CD4-positive, alpha-beta T cell treated with Interleukin-17A for 4 hours (primary cell): ENCODE data around the gene DLG2.
"Not testable (repeated sequence)": the region's sequence is repeated elsewhere in the genome, so short reads cannot be mapped to it uniquely, and the experiment has no call there.

Experiments used
- DNase-seq: peaks from one replicate; pipeline ENCODE4 v3.0.0-alpha.2; 2020; ENCODE audit warnings: mixed read lengths

The DLG2 gene

DNA sequence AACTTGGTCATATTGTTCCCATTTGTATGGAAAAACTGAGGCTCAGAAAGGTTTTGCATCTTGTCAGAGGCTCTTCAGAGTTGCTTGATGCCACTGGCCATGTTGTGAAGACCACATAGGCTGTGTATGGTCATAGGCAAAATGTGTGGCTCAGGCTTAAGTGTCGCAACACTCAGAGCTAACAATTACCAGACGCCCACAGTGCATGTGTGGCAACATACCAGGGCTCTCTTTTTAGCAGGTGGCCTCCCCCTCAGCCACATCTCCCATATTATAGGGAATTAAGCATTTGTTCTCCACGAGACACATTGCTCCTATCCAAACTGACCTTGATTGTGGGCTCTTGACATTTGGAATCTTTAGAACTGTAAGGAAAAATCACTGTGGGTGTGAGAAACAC lies 802.5 kb downstream of the DLG2 start:
- DNase-seq = no peak

DNA sequence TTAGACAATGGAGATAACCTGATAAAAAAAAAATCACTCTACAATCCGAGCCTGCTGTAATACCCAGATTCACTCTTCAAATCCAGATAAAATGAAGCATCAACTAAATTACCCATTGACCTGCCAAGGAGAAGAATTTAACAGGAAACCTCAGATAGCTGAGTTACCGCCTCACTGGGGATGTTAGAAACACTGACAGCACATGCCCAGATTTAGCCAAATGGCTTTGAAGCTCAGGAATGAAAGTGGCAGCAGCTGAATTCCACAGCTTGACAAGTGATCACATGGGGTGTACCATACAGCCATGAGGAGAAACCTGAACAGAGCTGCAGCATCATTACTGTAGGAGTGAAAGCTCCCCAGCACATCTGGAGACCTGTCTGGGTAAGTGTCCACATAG lies 807.6 kb downstream of the DLG2 start:
- DNase-seq = no peak

DNA sequence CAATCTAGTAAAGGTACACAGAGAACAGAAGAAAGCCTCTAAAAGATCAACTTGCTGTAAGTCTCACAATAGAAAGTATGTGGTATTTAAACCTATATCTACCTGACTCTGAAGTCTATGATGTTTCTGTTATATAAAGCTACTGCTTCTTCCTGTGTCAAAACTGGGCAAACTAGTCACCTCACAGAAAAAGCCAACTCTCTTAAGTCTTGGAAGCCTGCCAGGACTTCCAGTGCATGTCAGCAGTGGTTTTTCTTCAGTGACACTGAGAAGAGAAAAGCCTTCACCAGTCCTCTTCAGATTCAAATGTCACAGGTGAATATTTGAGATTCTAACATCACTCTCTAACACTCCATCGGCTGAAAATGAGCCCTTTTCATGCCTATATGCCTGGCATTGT lies 808.0 kb downstream of the DLG2 start:
- DNase-seq = no peak

DNA sequence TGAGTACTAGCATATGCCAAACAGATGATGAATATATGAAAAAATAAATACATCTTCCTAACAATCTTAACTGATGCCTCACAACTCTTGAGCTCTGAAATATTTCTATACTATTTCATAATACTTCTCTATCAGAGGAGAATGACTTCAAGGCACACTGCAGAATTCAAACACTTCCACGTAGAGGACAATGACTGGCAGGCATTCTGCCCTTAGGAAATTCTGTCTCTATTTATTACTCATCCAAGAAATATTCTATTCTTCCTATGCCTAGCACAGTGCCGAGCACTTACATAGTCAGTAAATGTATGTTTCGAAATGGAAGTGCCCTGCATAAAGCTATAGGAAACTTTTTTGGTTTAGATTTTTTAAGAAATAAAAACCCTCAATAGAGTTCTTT lies 809.1 kb downstream of the DLG2 start:
- no peak for DNase-seq

DNA sequence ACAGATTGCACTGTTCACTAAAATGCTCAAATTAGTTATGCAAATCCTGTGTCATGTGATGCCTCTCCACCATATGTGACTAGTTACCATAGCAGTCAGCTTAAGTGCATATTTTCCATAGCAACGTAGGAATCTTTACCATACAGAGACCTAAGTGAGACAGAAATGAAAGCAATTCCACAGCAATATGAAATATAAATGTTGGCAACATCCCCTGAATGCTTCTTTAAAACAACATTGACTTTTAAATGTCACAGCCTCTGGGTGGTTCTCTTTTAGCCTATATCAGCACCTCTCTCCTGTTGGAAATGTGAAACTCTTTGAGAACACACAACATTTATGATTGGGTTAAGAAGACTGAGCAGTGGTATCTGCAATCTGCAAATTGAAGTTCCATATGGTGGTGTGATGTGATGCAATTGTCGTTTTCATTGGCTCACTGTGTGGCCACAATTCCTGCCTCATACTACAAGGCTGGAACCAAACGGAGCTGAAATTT lies 814.6 kb downstream of the DLG2 start:
- no peak for DNase-seq

DNA sequence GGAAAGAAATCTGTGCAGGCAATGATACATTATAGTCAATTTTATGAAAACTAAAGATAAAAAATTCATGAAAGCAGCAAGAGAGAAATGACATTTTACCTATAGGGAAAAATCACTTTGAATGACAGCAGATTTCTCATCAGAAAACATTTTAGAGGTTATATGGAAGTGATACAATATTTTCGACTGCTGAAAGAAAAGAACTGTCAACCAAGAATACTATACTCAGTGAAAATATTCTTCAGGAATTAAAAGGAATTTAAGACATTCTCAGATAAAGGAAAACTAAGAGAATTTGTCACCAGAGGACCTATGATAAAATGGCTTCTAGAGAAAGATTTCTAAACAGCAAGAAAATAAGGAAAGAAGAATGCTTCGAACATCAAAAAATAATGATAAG lies 820.8 kb downstream of the DLG2 start:
- no peak for DNase-seq

DNA sequence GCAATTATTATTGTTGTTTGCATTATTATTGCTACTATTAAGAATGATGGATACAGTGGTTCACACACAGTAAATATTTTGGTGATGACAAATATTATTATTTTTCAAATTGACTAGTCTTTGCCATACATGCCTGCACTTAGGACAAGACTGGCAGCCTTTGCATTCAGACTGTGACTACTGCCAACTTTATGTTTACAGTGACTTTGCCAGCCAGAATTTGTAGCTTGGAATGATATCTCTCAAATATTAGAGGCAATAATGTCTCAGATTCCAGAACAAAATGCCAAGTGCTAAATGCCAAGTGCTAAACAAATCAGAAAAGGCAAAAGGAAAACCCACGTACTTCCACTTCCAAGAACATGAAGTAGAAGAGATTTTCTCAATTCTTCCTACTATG lies 823.1 kb downstream of the DLG2 start:
- no peak for DNase-seq

DNA sequence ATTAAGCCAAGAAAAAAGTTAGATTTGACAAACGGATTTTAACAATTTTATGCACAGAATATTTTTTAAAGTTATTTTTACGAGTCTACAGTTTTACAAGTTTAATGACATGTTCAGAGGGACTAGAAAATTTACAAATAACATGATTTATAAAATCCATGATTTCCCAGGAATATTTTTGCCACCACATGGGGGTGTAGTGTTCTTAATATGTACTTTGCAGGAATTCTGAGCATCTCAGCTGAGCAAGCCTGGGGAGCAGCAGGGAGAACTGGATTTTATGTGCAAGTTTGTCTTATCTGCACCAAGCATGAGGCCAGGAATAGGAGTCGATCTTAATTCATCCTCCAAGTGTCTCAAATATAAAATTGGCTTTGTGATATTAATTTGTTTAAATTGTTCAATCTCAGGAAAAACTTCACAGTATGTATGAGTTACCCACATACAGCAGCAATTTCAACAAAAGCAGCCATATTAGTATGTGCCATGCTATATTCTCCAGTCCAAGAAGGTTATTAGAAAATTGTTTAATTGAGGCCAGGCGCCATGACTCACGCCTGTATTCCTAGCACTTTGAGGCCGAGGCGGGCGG lies 826.3 kb downstream of the DLG2 start:
- no peak for DNase-seq

DNA sequence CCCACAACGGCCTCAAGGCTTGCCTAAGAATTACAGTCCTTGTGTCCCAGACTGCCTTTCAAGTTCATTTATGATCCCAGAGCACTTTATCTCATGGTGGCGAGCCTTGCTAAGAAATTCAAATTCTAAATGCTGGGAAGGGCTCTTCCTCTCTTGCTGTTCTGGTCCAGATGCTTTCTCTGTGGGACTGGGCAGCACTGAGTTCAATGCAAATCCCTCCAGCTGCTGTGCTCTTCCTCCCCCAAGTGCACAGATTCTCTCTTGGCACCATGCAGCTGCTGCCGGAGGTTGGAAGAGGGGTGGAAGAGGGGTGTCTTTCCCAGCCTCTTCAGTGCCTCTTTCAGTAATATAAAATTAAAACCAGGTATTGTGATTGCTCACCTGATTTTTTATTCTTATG lies 828.0 kb downstream of the DLG2 start:
- DNase-seq = no peak

DNA sequence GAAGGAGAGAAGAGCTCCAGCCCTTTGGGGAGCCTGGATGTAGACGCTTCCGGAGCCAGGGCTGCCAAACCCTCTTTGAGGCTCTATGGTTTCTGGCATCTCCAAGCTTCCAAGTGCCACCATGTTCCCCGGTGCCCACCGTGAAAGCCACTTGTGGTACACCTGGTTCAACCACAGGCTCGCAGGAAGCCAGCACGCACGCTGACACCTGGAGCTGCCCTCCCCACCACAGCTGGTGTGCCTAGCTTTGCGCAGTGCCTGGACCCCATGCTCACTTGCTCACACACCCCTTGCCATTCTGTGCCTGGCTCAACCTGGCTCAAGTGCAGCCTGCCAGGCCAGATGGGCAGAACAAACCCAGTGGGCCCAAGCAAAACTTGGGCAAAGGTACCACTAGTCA lies 831.4 kb downstream of the DLG2 start:
- no peak for DNase-seq

DNA sequence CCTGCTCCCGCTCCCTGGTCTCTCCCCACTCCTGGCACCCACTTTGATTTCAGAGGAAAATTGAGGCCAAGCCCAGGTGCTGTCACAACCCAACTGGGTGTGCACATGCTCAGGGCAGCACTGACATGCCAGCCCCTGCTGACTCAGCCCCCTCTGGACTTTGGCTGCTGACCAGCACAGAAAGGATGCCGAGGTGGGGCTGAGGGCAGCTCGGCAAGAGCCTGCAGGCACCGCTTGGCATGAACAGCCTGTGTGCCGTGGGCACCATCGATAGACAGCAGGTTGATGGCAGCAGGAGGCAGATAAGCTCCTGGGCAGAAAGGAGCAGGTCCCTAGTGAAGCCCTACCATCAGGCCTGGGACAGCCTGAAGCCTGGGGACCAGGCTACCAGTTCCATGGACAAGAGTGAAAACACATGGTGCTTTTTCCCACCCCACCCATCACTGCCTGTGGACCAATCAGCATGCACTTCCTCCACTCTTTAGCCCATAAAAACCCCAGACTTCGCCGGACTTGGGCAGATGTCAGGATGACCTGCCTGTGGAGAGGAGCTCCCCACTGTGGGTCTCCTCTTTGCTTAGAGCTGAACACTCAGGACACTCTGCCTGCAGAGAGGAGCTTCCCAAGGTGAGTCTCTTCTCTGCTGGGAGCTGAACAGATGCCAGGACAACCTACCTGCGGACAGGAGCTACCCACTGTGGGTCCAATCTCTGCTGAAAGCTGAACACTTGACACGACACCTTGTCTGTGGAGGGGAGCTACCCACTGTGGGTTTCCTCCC lies 832.3 kb downstream of the DLG2 start:
- DNase-seq = no peak

DNA sequence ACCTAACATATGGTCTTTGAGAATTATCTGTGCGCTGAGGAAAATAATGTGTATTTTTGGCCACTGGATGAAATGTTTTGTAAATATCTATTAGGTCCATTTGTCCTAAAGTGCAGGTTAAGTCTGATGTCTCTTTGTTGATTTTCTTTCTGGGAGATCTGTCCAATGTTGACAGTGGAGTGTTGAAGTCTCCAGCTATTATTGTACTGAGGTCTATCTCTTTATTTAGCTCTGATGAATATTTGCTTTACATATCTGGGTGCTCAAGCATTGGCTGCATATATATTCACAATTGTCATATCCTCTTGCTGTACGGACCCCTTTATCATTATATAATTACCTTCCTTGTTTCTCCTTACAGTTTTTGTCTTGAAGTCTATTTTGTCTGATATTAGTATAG lies 833.8 kb downstream of the DLG2 start:
- DNase-seq = no peak

DNA sequence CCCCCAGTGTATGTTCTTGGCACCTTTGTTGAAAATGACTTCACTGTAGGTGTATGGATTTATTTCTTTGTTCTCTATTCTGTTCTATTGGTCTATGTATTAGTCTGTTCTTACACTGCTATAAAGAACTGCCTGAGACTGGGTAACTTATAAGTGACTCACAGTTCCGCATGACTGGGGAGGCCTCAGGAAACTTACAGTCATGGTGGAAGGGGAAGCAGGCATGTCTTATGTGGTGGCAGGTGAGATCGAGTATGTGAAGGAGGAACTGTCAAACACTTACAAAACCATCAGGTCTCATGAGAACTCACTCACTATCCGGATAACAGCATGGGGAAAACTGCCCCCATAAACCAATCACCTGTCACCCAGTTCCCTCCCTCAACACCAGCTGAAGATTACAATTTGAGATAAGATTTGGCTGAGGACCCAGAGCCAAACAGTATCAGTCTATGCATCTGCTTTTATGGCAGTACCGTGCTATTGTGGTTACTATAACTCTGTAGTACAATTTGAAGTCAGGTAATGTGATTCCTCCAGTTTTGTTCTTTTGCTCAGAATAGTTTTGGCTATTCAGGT lies 836.2 kb downstream of the DLG2 start:
- DNase-seq = no peak

DNA sequence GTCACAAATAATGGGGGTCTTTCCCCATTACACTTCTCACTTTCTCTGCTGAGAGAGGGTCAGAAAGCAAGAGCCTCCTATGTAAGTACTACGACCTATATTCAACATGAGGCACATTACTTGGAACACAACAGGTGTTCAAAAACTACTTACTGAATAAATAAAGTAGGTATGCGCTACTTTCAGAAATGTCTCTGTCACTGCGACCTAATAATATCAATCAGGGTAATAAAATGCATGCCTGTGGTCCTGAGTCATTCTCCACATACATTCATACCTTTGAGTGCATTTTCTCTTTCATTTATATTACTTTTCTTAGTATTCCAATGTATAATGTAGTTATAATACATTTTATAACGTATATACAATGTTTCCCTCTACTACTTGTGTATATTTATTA lies 838.9 kb downstream of the DLG2 start:
- DNase-seq = no peak

DNA sequence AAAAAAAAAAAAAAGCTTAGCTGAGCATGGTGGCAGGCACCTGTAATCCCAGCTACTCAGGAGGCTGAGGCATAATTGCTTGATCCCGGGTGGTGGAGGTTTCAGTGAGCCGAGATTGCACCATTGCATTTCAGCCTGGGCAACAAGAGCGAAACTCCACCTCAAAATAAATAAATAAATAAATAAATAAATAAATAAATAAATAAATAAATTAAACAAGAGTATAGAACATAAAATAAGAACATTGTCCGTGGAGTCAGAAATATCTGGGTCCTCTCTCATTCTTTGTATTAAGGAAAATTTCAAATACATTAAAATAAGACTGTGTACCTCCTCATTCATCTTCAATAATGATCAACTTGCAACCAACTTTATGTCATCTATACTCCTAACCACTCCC lies 843.0 kb downstream of the DLG2 start:
- not testable (repeated sequence) for DNase-seq

DNA sequence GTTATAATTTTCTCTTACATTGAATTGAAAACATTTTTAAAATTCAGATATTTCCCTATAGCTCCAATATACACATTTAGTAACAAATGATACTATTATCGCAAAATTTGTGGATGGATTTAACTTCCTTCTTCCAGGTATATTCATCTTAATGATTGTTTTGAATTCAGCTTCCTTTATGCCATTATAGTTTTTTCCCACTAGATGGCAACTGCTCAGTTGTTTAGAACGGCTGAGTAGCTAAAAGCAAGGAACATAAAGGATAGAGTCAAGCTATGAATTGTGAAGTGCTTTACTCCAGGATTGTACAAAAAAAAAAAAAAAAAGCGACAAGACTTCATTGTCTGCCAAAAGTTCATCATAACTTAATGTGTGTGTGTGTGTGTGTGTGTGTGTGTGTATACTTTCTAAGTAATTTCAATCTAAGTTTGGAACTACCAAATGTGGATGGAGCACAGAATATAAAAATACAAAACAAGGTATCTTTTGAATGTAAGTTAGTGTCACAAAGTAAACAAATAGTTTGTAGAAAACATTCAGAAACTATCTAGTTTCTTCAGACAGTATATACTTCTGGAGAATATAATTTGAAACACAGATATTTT lies 846.4 kb downstream of the DLG2 start:
- no peak for DNase-seq

DNA sequence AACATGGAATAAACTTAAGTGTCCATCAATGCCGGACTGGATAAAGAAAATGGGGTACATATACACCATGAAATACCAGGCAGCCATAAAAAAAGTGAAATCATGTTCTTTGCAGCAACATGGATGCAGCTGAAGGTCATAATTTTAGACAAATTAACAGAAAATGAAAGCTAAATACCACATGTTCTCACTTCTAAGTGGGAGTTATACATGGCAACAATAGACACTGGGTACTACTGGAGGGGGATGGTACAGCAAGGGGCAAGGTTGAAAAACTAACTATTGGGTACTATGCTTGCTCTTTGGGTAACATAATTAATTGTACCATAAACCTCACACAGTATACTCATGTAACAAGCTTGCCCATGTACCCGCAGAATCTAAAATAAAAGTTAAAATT lies 851.6 kb downstream of the DLG2 start:
- no peak for DNase-seq

DNA sequence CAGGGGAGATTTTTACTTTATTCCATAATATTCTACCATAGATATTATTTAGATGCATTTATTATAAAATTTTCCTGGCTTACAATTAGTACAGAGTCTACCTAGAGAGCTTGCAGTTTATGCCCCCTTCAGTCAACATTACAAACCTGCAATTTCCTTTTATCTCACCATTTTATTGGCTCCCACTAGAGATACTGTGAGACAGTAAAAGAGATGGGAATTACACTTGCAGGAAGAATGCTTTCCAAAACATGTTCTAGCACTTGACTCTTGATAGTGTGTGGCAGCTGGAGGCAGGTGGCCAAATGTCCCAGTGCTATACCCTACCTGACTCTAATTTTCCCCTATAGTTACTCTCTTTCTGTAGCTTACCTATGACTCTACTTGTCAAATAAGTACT lies 863.2 kb downstream of the DLG2 start:
- no peak for DNase-seq

DNA sequence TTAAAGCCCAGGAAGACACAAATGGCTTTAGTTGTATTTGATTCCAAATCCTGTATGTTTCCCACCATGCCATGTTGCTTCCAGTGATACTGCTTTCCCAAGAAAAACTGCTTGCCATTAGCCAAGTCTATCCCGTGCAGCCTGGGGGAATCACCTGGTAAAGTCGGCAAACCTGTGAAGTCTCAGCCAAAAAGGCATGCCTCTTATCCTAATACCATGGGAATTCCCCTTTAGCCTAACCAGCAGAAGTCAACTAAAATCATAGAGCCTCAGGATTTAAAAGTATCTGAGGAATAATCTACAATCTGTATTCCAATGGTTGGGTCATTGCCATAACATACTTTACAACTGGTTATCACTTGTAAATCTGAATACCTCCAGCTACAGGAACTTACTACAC lies 869.4 kb downstream of the DLG2 start:
- no peak for DNase-seq

DNA sequence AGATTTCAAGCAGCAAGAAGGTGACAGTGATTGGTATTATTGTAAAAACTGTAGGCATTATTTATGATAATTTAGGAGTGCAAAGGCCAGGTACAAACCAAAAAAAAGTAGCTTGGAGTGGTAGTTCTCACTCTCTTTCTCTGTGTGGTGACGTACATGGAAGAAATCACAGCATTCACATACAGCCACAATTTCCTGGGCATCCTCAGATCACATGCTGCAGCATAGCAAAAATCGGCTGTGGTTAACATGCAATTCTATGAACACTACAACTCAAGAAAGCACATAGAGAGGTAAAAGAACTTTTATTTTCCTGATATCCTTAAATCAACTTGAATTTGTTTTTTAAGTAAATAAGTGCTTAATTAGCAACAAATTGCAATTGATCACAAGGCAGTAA lies 875.8 kb downstream of the DLG2 start:
- no peak for DNase-seq

DNA sequence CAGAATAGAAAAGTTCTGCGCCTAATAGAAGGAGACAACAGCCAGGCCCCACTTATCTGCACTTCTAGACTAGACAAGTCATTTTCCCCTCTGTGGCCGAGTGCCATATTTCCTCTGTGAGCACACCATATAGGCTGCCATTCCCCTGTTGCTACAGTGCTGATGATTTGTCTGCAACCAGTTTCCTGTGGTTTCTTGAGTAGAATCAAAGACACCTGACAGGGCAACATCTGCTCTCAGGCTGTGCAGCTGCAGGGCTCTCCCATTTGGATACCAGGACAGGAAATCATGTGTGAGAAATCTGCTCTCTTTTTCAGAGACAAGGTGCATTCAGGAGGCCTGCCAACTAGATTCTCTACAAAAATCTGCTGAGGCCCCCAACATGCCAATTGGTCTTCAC lies 879.3 kb downstream of the DLG2 start:
- no peak for DNase-seq

DNA sequence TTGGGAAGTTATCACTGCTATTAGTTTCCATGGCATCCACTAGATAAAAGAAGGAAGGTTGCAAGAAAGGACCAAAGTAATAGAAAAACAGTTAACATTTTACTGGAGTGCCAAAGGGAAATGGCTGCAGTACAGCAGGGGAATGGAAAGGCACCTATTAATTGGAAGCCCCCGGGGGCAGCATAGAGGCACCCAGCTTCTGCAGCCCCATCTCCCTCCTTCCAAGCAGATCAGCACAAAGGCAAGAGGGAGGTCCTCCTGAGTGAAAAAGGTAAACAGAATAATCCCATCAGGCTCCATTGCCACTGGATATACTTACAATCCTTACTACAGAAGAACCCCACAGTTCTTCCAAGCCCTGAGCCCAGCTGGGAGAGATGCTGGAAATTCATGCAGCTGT lies 887.1 kb downstream of the DLG2 start:
- no peak for DNase-seq

DNA sequence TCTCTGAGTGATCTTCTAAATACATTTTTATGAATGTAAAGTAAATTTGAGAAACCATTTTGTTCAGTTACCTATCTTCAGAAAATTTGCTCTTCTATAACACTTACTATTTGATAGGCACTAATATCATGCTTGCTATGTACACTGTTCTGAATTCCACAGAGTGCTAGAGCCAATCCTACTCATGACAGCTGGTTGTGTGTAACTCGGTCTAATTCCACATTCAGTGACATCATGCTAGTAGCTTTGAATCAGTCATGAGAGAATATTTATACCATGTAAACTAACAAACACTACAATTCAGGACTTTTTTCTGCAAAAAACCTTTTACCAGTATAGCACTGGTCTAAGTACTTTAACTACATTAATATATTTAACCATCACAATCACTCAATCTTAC lies 902.9 kb downstream of the DLG2 start:
- no peak for DNase-seq

DNA sequence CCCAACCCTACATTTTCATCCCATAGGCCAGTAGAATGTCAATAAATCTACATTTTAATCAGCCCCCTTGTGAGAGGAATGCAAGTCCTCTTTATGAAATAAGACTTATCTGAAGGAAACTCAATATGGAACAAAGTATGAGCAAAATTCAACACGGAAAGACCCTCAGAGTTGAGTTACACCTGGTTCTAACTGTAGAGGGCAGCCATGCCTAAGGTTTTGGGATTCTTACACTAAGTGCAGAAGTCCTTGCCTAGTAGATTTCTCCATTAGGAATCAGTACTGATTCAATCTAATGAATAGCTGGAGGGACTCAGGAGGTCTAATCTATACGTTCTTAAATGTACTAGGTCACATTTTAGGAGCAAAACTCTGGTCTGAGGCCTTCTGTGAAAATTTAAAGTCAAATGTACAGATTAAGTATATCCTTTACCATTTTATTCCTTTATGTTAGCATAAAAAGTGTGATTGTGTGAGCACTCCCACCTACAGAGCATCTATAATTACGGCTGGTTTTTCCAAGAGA lies 904.5 kb downstream of the DLG2 start:
- DNase-seq = no peak
